Osteocyte (in vitro differentiated cells): ENCODE results near the gene CYSRT1. TPM values are rescaled to one million over a fixed set of nuclear protein-coding genes. Genes with fewer than 3 reads are reported as not detected.

Experiments
- DNase-seq: peaks from one replicate; pipeline ENCODE4 v3.0.0; 2021; ENCODE audit warnings: mixed read lengths; ENCODE audit not compliant: unreplicated experiment; ENCODE audit errors: extremely low spot score
- H3K27ac Mint-ChIP-seq: one replicate; pipeline ENCODE4 v1.8.0; 2021; ENCODE audit warnings: mild to moderate bottlenecking, mixed read lengths; ENCODE audit not compliant: unreplicated experiment
- H3K27me3 Mint-ChIP-seq: one replicate; pipeline ENCODE4 v1.8.0; 2021; ENCODE audit warnings: mixed read lengths; ENCODE audit not compliant: unreplicated experiment
- H3K36me3 Mint-ChIP-seq: one replicate; pipeline ENCODE4 v1.8.0; 2021; ENCODE audit warnings: mixed read lengths; ENCODE audit not compliant: unreplicated experiment
- H3K4me1 Mint-ChIP-seq: one replicate; pipeline ENCODE4 v1.8.0; 2021; ENCODE audit warnings: mixed read lengths; ENCODE audit not compliant: unreplicated experiment
- H3K4me3 Mint-ChIP-seq: one replicate; pipeline ENCODE4 v1.8.0; 2021; ENCODE audit warnings: mild to moderate bottlenecking, moderate library complexity, mixed read lengths; ENCODE audit not compliant: unreplicated experiment
- H3K9me3 Mint-ChIP-seq: one replicate; pipeline ENCODE4 v1.8.0; 2021; ENCODE audit warnings: mixed read lengths; ENCODE audit not compliant: unreplicated experiment
- CTCF ChIP-seq: fragments of 200-600 bp; sonication (generic); IDR thresholded peaks from 2 replicates; pipeline ENCODE4 v1.5.0; 2021; ENCODE audit warnings: antibody characterized with exemption, mild to moderate bottlenecking, moderate library complexity
- total RNA-seq: library from RNA; stranded (reverse); gene quantifications from 2 replicates; pipeline ENCODE4 v1.2.1, GENCODE V29; 2021

Gene CYSRT1
- total RNA-seq, 1 donor from 2014 or later = 1.7 TPM

- Mint-ChIP-seq H3K27ac (no peak overlapping the region), H3K36me3 (peaks cover 15% of the 10 kb centered on the region), H3K4me3 (no peak overlapping the region), H3K4me1 (peaks cover 17% of the 10 kb centered on the region), H3K27me3 (no peaks in the 10 kb centered on the region), H3K9me3 (no peaks in the 10 kb centered on the region)
- DNase-seq = no peak
- TF ChIP-seq CTCF = no peak
Measured at GRCh38 chr9:137265496-137266161, 40.7 kb downstream of the CYSRT1 start.

GRCh38 chr9:137266162-137266527, 41.2 kb downstream of the CYSRT1 start:
- Mint-ChIP-seq H3K4me3 (no peak overlapping the region), H3K4me1 (peaks cover 17% of the 10 kb centered on the region), H3K9me3 (no peaks in the 10 kb centered on the region), H3K27ac (no peak overlapping the region), H3K27me3 (no peaks in the 10 kb centered on the region), H3K36me3 (peaks cover 15% of the 10 kb centered on the region)
- DNase-seq = no peak
- TF ChIP-seq CTCF = no peak

- Mint-ChIP-seq H3K36me3 (peaks cover 18% of the 10 kb centered on the region), H3K9me3 (no peaks in the 10 kb centered on the region), H3K4me1 (peaks cover 13% of the 10 kb centered on the region), H3K4me3 (no peak overlapping the region), H3K27me3 (no peaks in the 10 kb centered on the region), H3K27ac (no peak overlapping the region)
- DNase-seq = no peak
- TF ChIP-seq CTCF = no peak
Measured at GRCh38 chr9:137266585-137267453, 41.8 kb downstream of the CYSRT1 start.

- no peak for TF ChIP-seq CTCF
- Mint-ChIP-seq H3K27me3 (no peaks in the 10 kb centered on the region), H3K36me3 (peaks cover 18% of the 10 kb centered on the region), H3K4me3 (no peak overlapping the region), H3K4me1 (peaks cover 10% of the 10 kb centered on the region), H3K27ac (peak overlapping the region; percentile 27), H3K9me3 (no peaks in the 10 kb centered on the region)
- no peak for DNase-seq
Measured at GRCh38 chr9:137267933-137268355, 43.0 kb downstream of the CYSRT1 start.

GRCh38 chr9:137268538-137269201, 43.7 kb downstream of the CYSRT1 start:
- no peak overlapping the region for H3K4me3 Mint-ChIP-seq
- H3K36me3 Mint-ChIP-seq = peaks cover 18% of the 10 kb centered on the region
- peaks cover 10% of the 10 kb centered on the region for H3K4me1 Mint-ChIP-seq
- H3K27me3 Mint-ChIP-seq = no peaks in the 10 kb centered on the region
- TF ChIP-seq CTCF = no peak
- H3K9me3 Mint-ChIP-seq = no peaks in the 10 kb centered on the region
- no peak for DNase-seq
- peak overlapping the region; percentile 49 for H3K27ac Mint-ChIP-seq
